ENCODE results near the gene ARID2. TPM values are rescaled to one million over a fixed set of nuclear protein-coding genes. Genes with fewer than 3 reads are reported as not detected.

The ARID2 gene
- total and polyA plus RNA-seq, 2 of the 13 experiments (the other 11 are each of a cell fraction or from before 2014, with no cell fraction given): 15.9 to 22.2 TPM

GRCh38 chr12:45763381-45763780, 33.9 kb downstream of the ARID2 start:
- Histone ChIP-seq H3K79me2 (ENCODE audit: insufficient read depth, low read length) (peaks cover 62% of the 10 kb centered on the region), H3K4me3 (replicated peaks in 1 of 3; ENCODE audit: insufficient read depth in 1 of 3, low read depth in 2 of 3, low read length in 3 of 3) (no peak overlapping the region), H3K9me3 (ENCODE audit: low read length) (no peaks in the 10 kb centered on the region), H2AFZ (ENCODE audit: low read length) (no peak overlapping the region), H3K4me1 (ENCODE audit: insufficient read depth, low read length) (peaks cover 18% of the 10 kb centered on the region), H3K4me2 (ENCODE audit: low read depth, low read length) (peak overlapping the region; percentile 16; the same call in 1 of the 2 replicates), H3K9ac (ENCODE audit: insufficient read depth, low read depth, low read length) (peak overlapping the region; percentile 8; the same call in 1 of the 2 replicates), H3K27me3 (ENCODE audit: control insufficient read depth in 1 of 2, insufficient read depth in 2 of 2, low read length in 2 of 2) (no peaks in the 10 kb centered on the region), H3K27ac (ENCODE audit: extremely low read length, insufficient read depth, low read length) (peak overlapping the region; percentile 61), H3K36me3 (replicated peaks in 1 of 2; ENCODE audit: control insufficient read depth in 1 of 2, insufficient read depth in 2 of 2, low read length in 2 of 2) (no peaks in the 10 kb centered on the region), H4K20me1 (ENCODE audit: insufficient read depth, low read length) (peaks cover 14% of the 10 kb centered on the region)
- POLR2A ChIA-PET: interaction anchor here (1.2 kb wide), 1 partner anchor 37 kb away, joined by 3 read pairs; no protein-coding TSS in a partner anchor
- CTCF ChIA-PET (ENCODE audit: low intra/inter-chr PET ratio, low total read pairs): no interaction called here
- intact Hi-C loops (cut with micrococcal nuclease; ENCODE audit: unreplicated experiment): loop anchor here (10.0 kb wide), 2 partner anchors 71 to 231 kb away; partner anchors contain the start of gene SCAF11
- DNase-seq (ENCODE audit: low spot score): peak; percentile 60
- WGBS (ENCODE audit: low lambda C conversion rate): 92% methylated on average over 4 of the region's 4 CpGs
- in situ Hi-C loops (cut with HindIII; ENCODE audit: extremely low pct_ligation_motif_present, low pct_unique_long_range_greater_than_20kb): no loop called here
- BruUV-seq (replicated peaks): no TSS peak
- FAIRE-seq: no peak
- peak; percentile 72 for ATAC-seq
- TF ChIP-seq, protein P1, sequence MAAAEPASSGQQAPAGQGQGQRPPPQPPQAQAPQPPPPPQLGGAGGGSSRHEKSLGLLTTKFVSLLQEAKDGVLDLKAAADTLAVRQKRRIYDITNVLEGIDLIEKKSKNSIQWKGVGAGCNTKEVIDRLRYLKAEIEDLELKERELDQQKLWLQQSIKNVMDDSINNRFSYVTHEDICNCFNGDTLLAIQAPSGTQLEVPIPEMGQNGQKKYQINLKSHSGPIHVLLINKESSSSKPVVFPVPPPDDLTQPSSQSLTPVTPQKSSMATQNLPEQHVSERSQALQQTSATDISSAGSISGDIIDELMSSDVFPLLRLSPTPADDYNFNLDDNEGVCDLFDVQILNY (CRISPR knock-in tag; conservative IDR thresholded peaks at IDR 0.05): no peak
- TF ChIP-seq ZNF362 (CRISPR knock-in tag; IDR thresholded peaks at IDR 0.05; ENCODE audit: borderline replicate concordance): peak; percentile 67; the same call in 1 of the 2 replicates
- TF ChIP-seq KDM2A (CRISPR knock-in tag; IDR thresholded peaks at IDR 0.05; ENCODE audit: borderline replicate concordance, low read depth): no peak
- no peak for TF ChIP-seq ZNF101 (CRISPR knock-in tag; IDR thresholded peaks at IDR 0.05; ENCODE audit: borderline replicate concordance, low read depth)
- no peak for TF ChIP-seq ZNF446 (CRISPR knock-in tag; IDR thresholded peaks at IDR 0.05)
- TF ChIP-seq ZNF230 (CRISPR knock-in tag; IDR thresholded peaks at IDR 0.05): no peak
- no peak for TF ChIP-seq ZNF569 (CRISPR knock-in tag; IDR thresholded peaks at IDR 0.05; ENCODE audit: borderline replicate concordance)
- 0 out of 2 replicates have a peak, but pooled peaks have one; percentile 12 for TF ChIP-seq MIXL1 (CRISPR knock-in tag; IDR thresholded peaks at IDR 0.05)
- no peak for TF ChIP-seq NRL (CRISPR knock-in tag; IDR thresholded peaks at IDR 0.05; ENCODE audit: borderline replicate concordance)
- peak; percentile 60; the same call in 1 of the 2 replicates for TF ChIP-seq SOX5 (CRISPR knock-in tag; IDR thresholded peaks at IDR 0.05; ENCODE audit: borderline replicate concordance)
- TF ChIP-seq NCOR1 (IDR thresholded peaks at IDR 0.05; ENCODE audit: borderline replicate concordance, low read length): peak; percentile 41; the same call in 1 of the 2 replicates
- no peak for TF ChIP-seq ZNF318 (CRISPR knock-in tag; IDR thresholded peaks at IDR 0.05)
- TF ChIP-seq BRCA1 (CRISPR knock-in tag; IDR thresholded peaks at IDR 0.05): no peak

All from HepG2 (cell line).